ENCODE measurements around the gene GIT2. TPM values are rescaled to one million over a fixed set of nuclear protein-coding genes. Genes with fewer than 3 reads are reported as not detected.
"Not testable (repeated sequence)": the region's sequence is repeated elsewhere in the genome, so short reads cannot be mapped to it uniquely, and the experiment has no call there.

GIT2 gene
- total and polyA plus RNA-seq, 10 donors, result 26.5 to 169 (median 121) TPM

GRCh38 chr12:109900752-109901580 lies 95.2 kb downstream of the GIT2 start:
- Histone ChIP-seq H3K36me3 (peaks cover 2 to 37% (median 33%) of the 10 kb centered on the region in 6 donors), H3K4me1 (peaks cover 13 to 42% (median 31%) of the 10 kb centered on the region in 6 donors), H3K4me3 (peak overlapping the region; percentile 73 to 97 (median 91)), H3K27ac (peak overlapping the region in 7 of 8 donors; percentile 66 to 90 (median 85)), H3K9me3 (no peaks in the 10 kb centered on the region), H3K27me3 (replicated peaks in 1 of 7) (no peaks in the 10 kb centered on the region)
- no peak for TF ChIP-seq POLR2A (IDR thresholded peaks at IDR 0.05)
- TF ChIP-seq CTCF (IDR thresholded peaks at IDR 0.05 in 8 of 11, conservative IDR thresholded peaks at IDR 0.05 in 3 of 11), result no peak
- no peak for TF ChIP-seq POLR2AphosphoS5 (IDR thresholded peaks at IDR 0.05)
- no peak for DNase-seq
- WGBS, 5 donors, result 5 to 8% (median 8%) methylated on average over 15 to 16 of the region's 16 CpGs
- intact Hi-C loops (cut with DNase I; ENCODE audit: low total_unique reads), result no loop called here

DNA sequence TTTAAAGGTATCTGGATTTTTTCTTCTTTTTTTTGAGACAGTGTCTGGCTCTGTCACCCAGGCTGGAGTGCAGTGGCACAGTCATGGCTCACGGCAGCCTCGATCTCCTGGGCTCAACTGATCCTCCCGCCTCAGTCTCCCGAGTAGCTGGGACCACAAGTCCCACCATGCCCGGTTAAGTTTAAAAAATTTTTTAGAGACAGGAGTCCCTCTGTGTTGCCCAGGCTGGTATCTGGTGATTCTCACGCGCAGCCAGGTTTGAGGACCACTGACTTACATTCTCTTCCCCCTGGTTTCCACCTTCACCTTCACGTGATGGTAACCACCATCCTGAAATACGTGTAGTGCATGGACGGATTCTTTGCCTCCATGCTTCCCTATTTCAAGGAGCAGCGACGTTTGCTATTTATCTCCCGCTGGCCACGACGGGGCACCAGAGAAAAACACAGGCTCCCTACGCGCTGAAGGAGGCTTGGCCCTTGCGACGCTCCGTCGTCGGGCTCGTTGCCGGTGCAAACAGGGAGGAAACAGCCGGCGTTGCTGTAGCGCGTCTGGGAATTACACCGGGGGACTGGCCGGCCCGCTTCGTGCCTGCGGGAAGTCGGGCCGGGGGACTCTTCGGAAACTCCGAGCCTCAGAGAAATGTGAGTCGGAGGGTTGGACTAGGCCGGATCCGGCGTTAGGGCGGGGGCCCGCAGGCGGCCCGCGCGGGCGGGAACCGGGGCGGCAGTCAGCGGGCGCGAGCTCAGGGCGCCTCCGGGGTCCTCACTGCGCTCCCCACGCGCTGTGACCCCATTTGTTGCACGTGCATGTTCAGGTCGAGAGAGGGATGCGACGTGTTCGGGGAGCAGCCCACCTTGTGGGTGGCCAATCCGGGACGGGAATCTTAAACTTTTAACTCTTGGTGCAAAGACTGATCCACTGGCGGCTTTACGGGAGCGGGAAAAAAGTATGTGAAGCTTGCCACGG lies 96.1 kb downstream of the GIT2 start, which contains the start of gene TCHP:
Gene TCHP (plus strand): TSS at position 492 of the 969 bp plus-strand sequence. CDS start 2,753 bp downstream, outside the sequence.
- WGBS, 5 donors, result 1 to 3% (median 2%) methylated on average over 37 to 69 of the region's 69 CpGs
- intact Hi-C loops (cut with DNase I; ENCODE audit: low total_unique reads), result no loop called here
- H3K4me3 ChIP-seq, result peak within 1 kb of the TSS; percentile 73 to 97 (median 91)
- peak in 1 of 3 donors; percentile 48 for TF ChIP-seq POLR2A (IDR thresholded peaks at IDR 0.05)
- TF ChIP-seq POLR2AphosphoS5 (IDR thresholded peaks at IDR 0.05), result peak; percentile 94 to 97 (median 95)
- TF ChIP-seq CTCF (IDR thresholded peaks at IDR 0.05 in 8 of 11, conservative IDR thresholded peaks at IDR 0.05 in 3 of 11), result peak in 8 of 11 experiments; percentile 10 to 42 (median 32)
- H3K9me3 ChIP-seq, result no peaks in the 10 kb centered on the region
- H3K36me3 ChIP-seq, result peaks cover 2 to 28% (median 24%) of the 10 kb centered on the region in 6 donors
- H3K4me1 ChIP-seq, result peaks cover 13 to 42% (median 31%) of the 10 kb centered on the region in 6 donors
- no peaks in the 10 kb centered on the region for H3K27me3 ChIP-seq (replicated peaks in 1 of 7)
- peak within 1 kb of the TSS; percentile 66 to 90 (median 85) for H3K27ac ChIP-seq
- peak; percentile 96 for DNase-seq

DNA sequence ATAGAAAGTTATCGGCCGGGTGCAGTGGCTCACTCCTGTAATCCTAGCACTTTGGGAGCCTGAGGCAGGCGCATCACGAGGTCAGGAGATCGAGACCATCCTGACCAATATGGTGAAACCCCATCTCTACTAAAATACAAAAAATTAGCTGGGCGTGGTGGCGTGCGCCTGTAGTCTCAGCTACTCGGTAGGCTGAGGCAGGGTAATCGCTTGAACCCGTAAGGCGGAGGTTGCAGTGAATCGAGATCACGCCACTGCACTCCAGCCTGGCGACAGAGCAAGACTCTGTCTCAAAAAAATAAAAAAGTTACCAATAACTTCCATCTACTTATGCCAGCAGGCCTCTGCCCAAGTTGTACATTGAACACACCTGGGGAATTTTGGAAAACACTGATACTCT lies 96.8 kb downstream of the GIT2 start:
- intact Hi-C loops (cut with DNase I; ENCODE audit: low total_unique reads); H3K9me3 ChIP-seq; H3K27me3 ChIP-seq (replicated peaks in 1 of 7); DNase-seq: not testable (repeated sequence)
- peak overlapping the region in 5 of 8 donors; percentile 85 to 97 (median 91) for H3K4me3 ChIP-seq
- 87 to 95% (median 91%) methylated on average over 15 of the region's 15 CpGs for WGBS, 5 donors
- H3K27ac ChIP-seq, result peak overlapping the region; percentile 66 to 90 (median 85)
- peaks cover 0 to 21% (median 16%) of the 10 kb centered on the region in 6 donors for H3K36me3 ChIP-seq
- peaks cover 13 to 42% (median 31%) of the 10 kb centered on the region in 6 donors for H3K4me1 ChIP-seq

GRCh38 chr12:109897029-109897428 lies 99.1 kb downstream of the GIT2 start:
- no peak for TF ChIP-seq CTCF (IDR thresholded peaks at IDR 0.05 in 8 of 11, conservative IDR thresholded peaks at IDR 0.05 in 3 of 11)
- TF ChIP-seq POLR2A (IDR thresholded peaks at IDR 0.05), result no peak
- no peak for TF ChIP-seq POLR2AphosphoS5 (IDR thresholded peaks at IDR 0.05)
- 78 to 85% (median 84%) methylated on average over 6 of the region's 6 CpGs for WGBS, 5 donors
- Histone ChIP-seq H3K27ac (no peak overlapping the region), H3K4me1 (peaks cover 13 to 48% (median 39%) of the 10 kb centered on the region in 6 donors), H3K9me3 (no peaks in the 10 kb centered on the region), H3K36me3 (no peaks in the 10 kb centered on the region), H3K4me3 (no peak overlapping the region), H3K27me3 (replicated peaks in 1 of 7) (no peaks in the 10 kb centered on the region)
- intact Hi-C loops (cut with DNase I; ENCODE audit: low total_unique reads), result no loop called here
- no peak for DNase-seq

Data from spleen (tissue), 11 donors.